GM21515 (cell line): ENCODE results near the gene ZNF711.
"Not testable (repeated sequence)": the region's sequence is repeated elsewhere in the genome, so short reads cannot be mapped to it uniquely, and the experiment has no call there.

ENCODE experiments used
- ATAC-seq: cut with Tn5 transposase; IDR thresholded peaks from one replicate; pipeline ENCODE4 v1.9.1; 2021; ENCODE audit not compliant: unreplicated experiment

Gene ZNF711

GRCh38 chrX:85243761-85244449, at the start of gene ZNF711, which contains the start of gene SATL1:
TSS of gene ZNF711 (plus strand) at chrX:85243991. CDS start at chrX:85247573, 3,582 bp downstream.
TSS of gene SATL1 (minus strand) at chrX:85243779. CDS start at chrX:85108968, 134,811 bp downstream.
- ATAC-seq = peak; percentile 70

- no peak for ATAC-seq
Measured at GRCh38 chrX:85196319-85196718, 47.5 kb upstream of the ZNF711 start.

GRCh38 chrX:85203461-85203970, 40.3 kb upstream of the ZNF711 start:
- ATAC-seq = no peak

GRCh38 chrX:85213792-85214530, 29.8 kb upstream of the ZNF711 start:
- no peak for ATAC-seq

- ATAC-seq = no peak
Measured at GRCh38 chrX:85215946-85216345, 27.8 kb upstream of the ZNF711 start.

GRCh38 chrX:85221361-85221760, 22.4 kb upstream of the ZNF711 start:
- no peak for ATAC-seq

- no peak for ATAC-seq
Measured at GRCh38 chrX:85223359-85223758, 20.4 kb upstream of the ZNF711 start.

GRCh38 chrX:85243155-85243554, 636 bp upstream of the ZNF711 start:
- ATAC-seq = no peak

GRCh38 chrX:85244450-85245211, 840 bp downstream of the ZNF711 start:
- peak; percentile 47 for ATAC-seq

GRCh38 chrX:85285286-85285685, 41.5 kb downstream of the ZNF711 start:
- ATAC-seq = not testable (repeated sequence)

GRCh38 chrX:85288992-85289723, 45.4 kb downstream of the ZNF711 start:
- no peak for ATAC-seq

- ATAC-seq = peak; percentile 79
Measured at GRCh38 chrX:85303544-85303943, 59.8 kb downstream of the ZNF711 start.

- ATAC-seq = no peak
Measured at GRCh38 chrX:85309717-85310116, 65.9 kb downstream of the ZNF711 start.

GRCh38 chrX:85311348-85311747, 67.6 kb downstream of the ZNF711 start:
- not testable (repeated sequence) for ATAC-seq
